OCI-LY7 (cell line): Measurements from ENCODE around the gene BDKRB1. TPM values are rescaled to one million over a fixed set of nuclear protein-coding genes. Genes with fewer than 3 reads are reported as not detected.

Experiments used
- BruUV-seq: library from RNA; stranded (reverse); fragments of 400-500 nt; replicated peaks from 2 replicates; lab custom pipeline; 2021; lab: Mats Ljungman, UMichigan
- CTCF ChIA-PET: fragments of 300-600 bp; sonication (Branson Sonifier 250); formaldehyde crosslinking; loops from one replicate; lab custom pipeline; 2022; ENCODE audit warnings: antibody characterized with exemption; ENCODE audit not compliant: unreplicated experiment; lab: Charles Lee
- POLR2A ChIA-PET: fragments of 300-600 bp; sonication (Branson Sonifier 250); formaldehyde crosslinking; loops from one replicate; lab custom pipeline; 2022; ENCODE audit warnings: antibody characterized with exemption; lab: Charles Lee
- DNase-seq: peaks from one replicate; pipeline ENCODE4 v3.0.0-alpha.2; 2015; ENCODE audit warnings: low spot score
- H2AFZ ChIP-seq: fragments of 200-600 bp; sonication (generic), shearing (Covaris generic); 2 replicates; pipeline ENCODE4 v1.6.1; 2014; ENCODE audit warnings: mild to moderate bottlenecking, antibody characterized with exemption, low read length, moderate library complexity
- H3K27ac ChIP-seq: fragments of 200-600 bp; sonication (generic); 2 replicates; pipeline ENCODE4 v1.5.1; 2014; ENCODE audit warnings: mixed run types, low read depth, mild to moderate bottlenecking, moderate library complexity, low read length, inconsistent platforms; ENCODE audit not compliant: poor library complexity, severe bottlenecking
- H3K36me3 ChIP-seq: fragments of 200-600 bp; sonication (generic); 2 replicates; pipeline ENCODE4 v1.6.1; 2014; ENCODE audit warnings: mild to moderate bottlenecking, antibody characterized with exemption, low read length, moderate library complexity, mixed read lengths; ENCODE audit not compliant: insufficient read depth
- H3K4me1 ChIP-seq: fragments of 200-600 bp; sonication (generic); 2 replicates; pipeline ENCODE4 v1.5.1; 2014; ENCODE audit warnings: mild to moderate bottlenecking, low read length; ENCODE audit not compliant: insufficient read depth, poor library complexity, severe bottlenecking
- H3K4me2 ChIP-seq: fragments of 200-600 bp; sonication (generic); 2 replicates; pipeline ENCODE4 v1.6.1; 2014; ENCODE audit warnings: mild to moderate bottlenecking, low read length
- H3K4me3 ChIP-seq: fragments of 200-600 bp; sonication (generic); 2 replicates; pipeline ENCODE4 v1.5.1; 2014; ENCODE audit warnings: mild to moderate bottlenecking, low read depth, low read length; ENCODE audit not compliant: poor library complexity, severe bottlenecking
- H3K79me2 ChIP-seq: fragments of 200-600 bp; sonication (generic); 2 replicates; pipeline ENCODE4 v1.6.1; 2016; ENCODE audit warnings: low read depth, mild to moderate bottlenecking, low read length, moderate library complexity, mixed read lengths; ENCODE audit not compliant: insufficient read depth
- H3K9me2 ChIP-seq: fragments of 200-600 bp; sonication (generic); 2 replicates; pipeline ENCODE4 v1.6.1; 2016; ENCODE audit warnings: mild to moderate bottlenecking, low read length, mixed read lengths; ENCODE audit not compliant: insufficient read depth
- H3K9me3 ChIP-seq: fragments of 200-600 bp; sonication (generic); 2 replicates; pipeline ENCODE4 v1.6.1; 2014; ENCODE audit warnings: mild to moderate bottlenecking, mixed run types, low read length, mixed read lengths
- H4K20me1 ChIP-seq: fragments of 200-600 bp; sonication (generic); 2 replicates; pipeline ENCODE4 v1.6.1; 2014; ENCODE audit warnings: mild to moderate bottlenecking, antibody characterized with exemption, low read length, moderate library complexity, mixed read lengths; ENCODE audit not compliant: insufficient read depth
- EZH2phosphoT487 ChIP-seq: fragments of 200-600 bp; sonication (generic); IDR thresholded peaks from 2 replicates; pipeline ENCODE4 v1.6.1; 2018; ENCODE audit warnings: low read depth, borderline replicate concordance, mild to moderate bottlenecking, mixed run types, antibody characterized with exemption, low read length, moderate library complexity, mixed read lengths
- intact Hi-C: fragments of 100-400 bp; cut with micrococcal nuclease; formaldehyde crosslinking; loops from one replicate; pipeline ENCODE4 v1.10.0; 2022; ENCODE audit not compliant: unreplicated experiment
- total RNA-seq, 2 experiments: library from RNA; depleted of rRNA in 1 of 2; stranded (reverse); fragments of >200 nt in 1 of 2; shearing (Covaris generic) in 1 of 2; gene quantifications; 2 replicates each; pipeline ENCODE4 v1.2.3, GENCODE V29; 2014 to 2022
- TF ChIP-seq, protein P1 (sequence below): fragments of 200-600 bp; sonication (generic); conservative IDR thresholded peaks from 2 replicates; pipeline ENCODE4 v1.5.1; 2014; ENCODE audit warnings: mild to moderate bottlenecking, antibody characterized with exemption, low read length, moderate library complexity, mixed read lengths

Gene BDKRB1
- total RNA-seq, 2 experiments from 2014 or later = not detected

DNA sequence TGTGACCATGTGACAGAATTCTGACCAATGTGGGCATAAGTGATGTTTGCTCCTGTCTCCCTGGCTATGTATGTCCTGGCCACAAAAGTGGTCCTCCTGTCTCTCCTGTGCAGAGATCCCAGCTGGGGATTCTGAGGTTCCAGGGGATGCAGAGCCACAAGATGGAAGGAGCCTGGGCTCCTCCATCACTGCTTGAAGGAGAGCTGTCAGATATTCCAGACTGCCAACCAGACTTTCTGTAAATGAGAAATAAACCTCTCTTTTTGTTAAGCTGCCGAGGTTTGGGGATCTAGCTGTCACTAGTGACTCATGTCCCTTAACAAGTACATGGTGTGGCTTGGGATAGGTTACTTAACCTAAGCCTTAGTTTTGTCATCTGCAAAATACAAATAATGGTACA is 21.9 kb downstream of the BDKRB1 start:
- Histone ChIP-seq H3K36me3 (no peaks in the 10 kb centered on the region), H3K9me2 (no peaks in the 10 kb centered on the region), H4K20me1 (no peaks in the 10 kb centered on the region), H3K9me3 (peaks cover 6% of the 10 kb centered on the region; the same call in 1 of the 2 replicates), H3K4me1 (no peaks in the 10 kb centered on the region), H3K4me2 (no peak overlapping the region), H3K4me3 (no peak overlapping the region), H3K79me2 (no peaks in the 10 kb centered on the region), H2AFZ (no peak overlapping the region), H3K27ac (no peak overlapping the region)
- BruUV-seq = no TSS peak
- TF ChIP-seq EZH2phosphoT487 = no peak
- TF ChIP-seq, protein P1, sequence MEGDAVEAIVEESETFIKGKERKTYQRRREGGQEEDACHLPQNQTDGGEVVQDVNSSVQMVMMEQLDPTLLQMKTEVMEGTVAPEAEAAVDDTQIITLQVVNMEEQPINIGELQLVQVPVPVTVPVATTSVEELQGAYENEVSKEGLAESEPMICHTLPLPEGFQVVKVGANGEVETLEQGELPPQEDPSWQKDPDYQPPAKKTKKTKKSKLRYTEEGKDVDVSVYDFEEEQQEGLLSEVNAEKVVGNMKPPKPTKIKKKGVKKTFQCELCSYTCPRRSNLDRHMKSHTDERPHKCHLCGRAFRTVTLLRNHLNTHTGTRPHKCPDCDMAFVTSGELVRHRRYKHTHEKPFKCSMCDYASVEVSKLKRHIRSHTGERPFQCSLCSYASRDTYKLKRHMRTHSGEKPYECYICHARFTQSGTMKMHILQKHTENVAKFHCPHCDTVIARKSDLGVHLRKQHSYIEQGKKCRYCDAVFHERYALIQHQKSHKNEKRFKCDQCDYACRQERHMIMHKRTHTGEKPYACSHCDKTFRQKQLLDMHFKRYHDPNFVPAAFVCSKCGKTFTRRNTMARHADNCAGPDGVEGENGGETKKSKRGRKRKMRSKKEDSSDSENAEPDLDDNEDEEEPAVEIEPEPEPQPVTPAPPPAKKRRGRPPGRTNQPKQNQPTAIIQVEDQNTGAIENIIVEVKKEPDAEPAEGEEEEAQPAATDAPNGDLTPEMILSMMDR = no peak
- DNase-seq = no peak
- ChIA-PET CTCF (no interaction called here), POLR2A (no interaction called here)
- intact Hi-C loops = loop anchor here (5.0 to 10.0 kb wide), 3 partner anchors 221 to 713 kb away; no protein-coding TSS in a partner anchor

GRCh38 chr14:96279564-96279963 is 23.6 kb downstream of the BDKRB1 start:
- Histone ChIP-seq H3K4me2 (no peak overlapping the region), H3K9me2 (no peaks in the 10 kb centered on the region), H3K36me3 (no peaks in the 10 kb centered on the region), H3K9me3 (peaks cover 6% of the 10 kb centered on the region; the same call in 1 of the 2 replicates), H3K79me2 (no peaks in the 10 kb centered on the region), H2AFZ (no peak overlapping the region), H3K27ac (no peak overlapping the region), H4K20me1 (no peaks in the 10 kb centered on the region), H3K4me1 (no peaks in the 10 kb centered on the region), H3K4me3 (no peak overlapping the region)
- CTCF ChIA-PET = no interaction called here
- DNase-seq = no peak
- no TSS peak for BruUV-seq
- intact Hi-C loops = loop anchor here (5.0 to 10.0 kb wide), 3 partner anchors 222 to 715 kb away; no protein-coding TSS in a partner anchor
- POLR2A ChIA-PET = no interaction called here
- TF ChIP-seq, protein P1 = no peak
- TF ChIP-seq EZH2phosphoT487 = no peak

- DNase-seq = no peak
- no peaks in the 10 kb centered on the region for H3K4me1 ChIP-seq
- no peaks in the 10 kb centered on the region for H4K20me1 ChIP-seq
- ChIA-PET CTCF (no interaction called here), POLR2A (no interaction called here)
- no peak overlapping the region for H3K4me2 ChIP-seq
- no peak overlapping the region for H3K27ac ChIP-seq
- BruUV-seq = no TSS peak
- H3K36me3 ChIP-seq = no peaks in the 10 kb centered on the region
- H3K4me3 ChIP-seq = no peak overlapping the region
- TF ChIP-seq, protein P1 = no peak
- no peak for TF ChIP-seq EZH2phosphoT487
- no peaks in the 10 kb centered on the region for H3K79me2 ChIP-seq
- no peak overlapping the region for H2AFZ ChIP-seq
- H3K9me2 ChIP-seq = no peaks in the 10 kb centered on the region
- intact Hi-C loops = no loop called here
- peaks cover 6% of the 10 kb centered on the region; the same call in 1 of the 2 replicates for H3K9me3 ChIP-seq
Observed at GRCh38 chr14:96280104-96280503, 24.1 kb downstream of the BDKRB1 start.
